ENCODE results near the gene SRCAP. TPM values are rescaled to one million over a fixed set of nuclear protein-coding genes. Genes with fewer than 3 reads are reported as not detected.

Gene SRCAP
- total and polyA plus RNA-seq, 2 experiments from 2014 or later: 15.3 to 33.6 TPM

DNA sequence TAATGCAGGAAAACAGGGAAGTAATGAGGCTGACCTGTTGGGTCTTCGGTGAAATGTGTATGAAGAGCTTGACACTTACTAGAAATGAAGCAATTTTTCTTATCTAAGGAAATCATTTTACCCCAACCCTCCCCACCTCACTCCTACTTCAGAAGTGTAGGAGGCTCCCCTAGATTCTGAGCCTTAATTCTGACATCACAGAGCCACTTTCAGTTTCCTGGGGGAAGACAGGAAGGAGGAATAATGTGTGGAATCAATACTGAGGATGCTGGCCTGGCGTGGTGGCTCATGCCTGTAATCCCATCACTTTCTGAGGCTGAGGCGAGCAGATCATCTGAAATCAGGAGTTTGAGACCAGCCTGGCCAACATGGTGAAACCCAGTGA is 20.4 kb upstream of the SRCAP start:
- no peak overlapping the region for H3K4me3 ChIP-seq
- no peak overlapping the region for H3K27ac ChIP-seq
- H4K20me1 ChIP-seq (ENCODE audit: insufficient read depth, poor library complexity, severe bottlenecking): no peaks in the 10 kb centered on the region
- H3K4me1 ChIP-seq (ENCODE audit: insufficient read depth): no peaks in the 10 kb centered on the region
- no peaks in the 10 kb centered on the region for H3K36me3 ChIP-seq (replicated peaks; ENCODE audit: insufficient read depth, low read depth)
- H3K9me3 ChIP-seq (ENCODE audit: low read depth): no peaks in the 10 kb centered on the region
- no peaks in the 10 kb centered on the region for H3K9me2 ChIP-seq (replicated peaks; ENCODE audit: insufficient read depth)
- WGBS (ENCODE audit: low lambda C conversion rate, missing lambda C conversion rate): 78% methylated on average over 3 of the region's 3 CpGs
- H3K4me2 ChIP-seq: no peak overlapping the region
- no peak overlapping the region for H2AFZ ChIP-seq
- DNase-seq (ENCODE audit: low spot score): no peak
- H3K79me2 ChIP-seq: no peaks in the 10 kb centered on the region
- TF ChIP-seq EZH2 (IDR thresholded peaks at IDR 0.05; ENCODE audit: borderline replicate concordance) (no peak), EZH2phosphoT487 (IDR thresholded peaks at IDR 0.05; ENCODE audit: low read depth, severe bottlenecking, unreplicated experiment) (no peak), CTCF (IDR thresholded peaks at IDR 0.05; ENCODE audit: poor library complexity) (no peak)
- no peaks in the 10 kb centered on the region for H3K27me3 ChIP-seq

- no peak overlapping the region for H2AFZ ChIP-seq
- no peak overlapping the region for H3K4me3 ChIP-seq
- H3K9me3 ChIP-seq (ENCODE audit: low read depth): no peaks in the 10 kb centered on the region
- no peaks in the 10 kb centered on the region for H3K4me1 ChIP-seq (ENCODE audit: insufficient read depth)
- no peaks in the 10 kb centered on the region for H3K9me2 ChIP-seq (replicated peaks; ENCODE audit: insufficient read depth)
- no peak for TF ChIP-seq EZH2 (IDR thresholded peaks at IDR 0.05; ENCODE audit: borderline replicate concordance)
- no peak for TF ChIP-seq CTCF (IDR thresholded peaks at IDR 0.05; ENCODE audit: poor library complexity)
- no peak for TF ChIP-seq EZH2phosphoT487 (IDR thresholded peaks at IDR 0.05; ENCODE audit: low read depth, severe bottlenecking, unreplicated experiment)
- 94% methylated on average over 3 of the region's 3 CpGs for WGBS (ENCODE audit: low lambda C conversion rate, missing lambda C conversion rate)
- no peak for DNase-seq (ENCODE audit: low spot score)
- H3K79me2 ChIP-seq: no peaks in the 10 kb centered on the region
- no peaks in the 10 kb centered on the region for H3K36me3 ChIP-seq (replicated peaks; ENCODE audit: insufficient read depth, low read depth)
- H3K27me3 ChIP-seq: no peaks in the 10 kb centered on the region
- H4K20me1 ChIP-seq (ENCODE audit: insufficient read depth, poor library complexity, severe bottlenecking): no peaks in the 10 kb centered on the region
- H3K4me2 ChIP-seq: no peak overlapping the region
- no peak overlapping the region for H3K27ac ChIP-seq
Observed at GRCh38 chr16:30680326-30680725, 18.6 kb upstream of the SRCAP start.

- Histone ChIP-seq H3K27ac (no peak overlapping the region), H3K27me3 (no peaks in the 10 kb centered on the region), H3K9me3 (ENCODE audit: low read depth) (no peaks in the 10 kb centered on the region), H3K4me2 (no peak overlapping the region), H3K9me2 (replicated peaks; ENCODE audit: insufficient read depth) (no peaks in the 10 kb centered on the region), H3K36me3 (replicated peaks; ENCODE audit: insufficient read depth, low read depth) (no peaks in the 10 kb centered on the region), H4K20me1 (ENCODE audit: insufficient read depth, poor library complexity, severe bottlenecking) (no peaks in the 10 kb centered on the region), H2AFZ (no peak overlapping the region), H3K4me3 (no peak overlapping the region), H3K4me1 (ENCODE audit: insufficient read depth) (no peaks in the 10 kb centered on the region), H3K79me2 (no peaks in the 10 kb centered on the region)
- TF ChIP-seq EZH2phosphoT487 (IDR thresholded peaks at IDR 0.05; ENCODE audit: low read depth, severe bottlenecking, unreplicated experiment) (no peak), EZH2 (IDR thresholded peaks at IDR 0.05; ENCODE audit: borderline replicate concordance) (no peak), CTCF (IDR thresholded peaks at IDR 0.05; ENCODE audit: poor library complexity) (no peak)
- DNase-seq (ENCODE audit: low spot score): no peak
- WGBS (ENCODE audit: low lambda C conversion rate, missing lambda C conversion rate): 58% methylated on average over 4 of the region's 4 CpGs
Observed at GRCh38 chr16:30688701-30689100, 10.3 kb upstream of the SRCAP start.

DNA sequence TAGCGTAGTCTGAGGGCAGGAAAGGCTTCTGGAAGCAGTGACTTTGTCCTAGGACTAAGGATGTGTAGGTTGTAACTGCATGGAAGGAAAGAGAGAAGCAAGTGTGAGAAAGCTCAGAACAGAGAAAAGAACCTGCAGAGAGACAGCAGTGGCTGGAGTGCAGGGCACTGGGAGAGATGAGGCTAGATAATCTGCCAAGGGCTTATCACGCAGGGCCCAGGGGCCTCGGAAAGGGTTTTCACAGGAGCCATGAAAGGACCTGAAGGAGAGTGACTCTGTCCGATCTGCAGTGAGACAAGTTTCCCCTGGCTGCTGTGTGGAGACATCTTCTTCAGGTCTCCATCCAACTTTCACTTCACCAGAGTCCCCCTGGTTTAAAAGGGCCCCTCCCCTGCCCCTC is 7.1 kb upstream of the SRCAP start:
- no peaks in the 10 kb centered on the region for H3K9me3 ChIP-seq (ENCODE audit: low read depth)
- H4K20me1 ChIP-seq (ENCODE audit: insufficient read depth, poor library complexity, severe bottlenecking): no peaks in the 10 kb centered on the region
- peaks cover 1% of the 10 kb centered on the region for H3K79me2 ChIP-seq
- peaks cover 2% of the 10 kb centered on the region for H3K4me1 ChIP-seq (ENCODE audit: insufficient read depth)
- H2AFZ ChIP-seq: no peak overlapping the region
- no peak overlapping the region for H3K4me3 ChIP-seq
- no peaks in the 10 kb centered on the region for H3K27me3 ChIP-seq
- no peak for TF ChIP-seq CTCF (IDR thresholded peaks at IDR 0.05; ENCODE audit: poor library complexity)
- no peak for TF ChIP-seq EZH2 (IDR thresholded peaks at IDR 0.05; ENCODE audit: borderline replicate concordance)
- no peak for TF ChIP-seq EZH2phosphoT487 (IDR thresholded peaks at IDR 0.05; ENCODE audit: low read depth, severe bottlenecking, unreplicated experiment)
- H3K4me2 ChIP-seq: no peak overlapping the region
- 40% methylated on average over 4 of the region's 4 CpGs for WGBS (ENCODE audit: low lambda C conversion rate, missing lambda C conversion rate)
- no peaks in the 10 kb centered on the region for H3K36me3 ChIP-seq (replicated peaks; ENCODE audit: insufficient read depth, low read depth)
- H3K27ac ChIP-seq: no peak overlapping the region
- H3K9me2 ChIP-seq (replicated peaks; ENCODE audit: insufficient read depth): no peaks in the 10 kb centered on the region
- DNase-seq (ENCODE audit: low spot score): no peak

All from hepatocyte (in vitro differentiated cells).